Esophagus squamous epithelium (tissue), 4 donors: ENCODE results near the gene NXPE3.

ENCODE experiments used
- POLR2A ChIP-seq, 4 donors: fragments of 450-650 bp; IDR thresholded peaks; one replicate each; pipeline ENCODE4 v1.6.1; 2017; ENCODE audit warnings: antibody characterized with exemption in 4 of 4, mild to moderate bottlenecking in 4 of 4, moderate library complexity in 3 of 4
- TF ChIP-seq, protein P1 (sequence below), 6 experiments: fragments of 450-650 bp in 4 of 6; fragments of 200-600 bp in 2 of 6; sonication (generic) in 2 of 6; IDR thresholded peaks; one replicate each; pipeline ENCODE4 v1.5.1; 2016 to 2019; ENCODE audit warnings: antibody characterized with exemption in 6 of 6, mild to moderate bottlenecking in 4 of 6, moderate library complexity in 4 of 6

DNA sequence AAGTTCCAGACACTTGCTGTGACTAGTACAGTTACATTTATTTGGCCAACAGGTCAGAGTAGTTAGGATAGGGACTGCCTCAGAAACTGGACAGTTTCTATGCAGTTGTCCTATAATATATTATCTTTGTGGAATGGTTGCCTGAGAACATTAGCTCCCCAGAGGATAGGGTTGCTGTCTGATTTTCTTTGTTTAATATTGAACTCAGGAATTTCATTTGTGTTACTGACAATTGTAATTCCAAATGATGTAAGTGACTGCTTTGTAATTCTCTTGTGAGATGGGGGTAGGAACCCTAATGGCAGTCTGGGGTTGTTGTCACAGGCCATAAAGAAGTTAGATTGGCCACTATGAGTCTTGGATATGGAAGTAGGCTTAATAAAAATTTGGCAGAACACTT is 2.2 kb downstream of the NXPE3 start:
- no peak for TF ChIP-seq POLR2A (IDR thresholded peaks at IDR 0.05)
- TF ChIP-seq, protein P1, sequence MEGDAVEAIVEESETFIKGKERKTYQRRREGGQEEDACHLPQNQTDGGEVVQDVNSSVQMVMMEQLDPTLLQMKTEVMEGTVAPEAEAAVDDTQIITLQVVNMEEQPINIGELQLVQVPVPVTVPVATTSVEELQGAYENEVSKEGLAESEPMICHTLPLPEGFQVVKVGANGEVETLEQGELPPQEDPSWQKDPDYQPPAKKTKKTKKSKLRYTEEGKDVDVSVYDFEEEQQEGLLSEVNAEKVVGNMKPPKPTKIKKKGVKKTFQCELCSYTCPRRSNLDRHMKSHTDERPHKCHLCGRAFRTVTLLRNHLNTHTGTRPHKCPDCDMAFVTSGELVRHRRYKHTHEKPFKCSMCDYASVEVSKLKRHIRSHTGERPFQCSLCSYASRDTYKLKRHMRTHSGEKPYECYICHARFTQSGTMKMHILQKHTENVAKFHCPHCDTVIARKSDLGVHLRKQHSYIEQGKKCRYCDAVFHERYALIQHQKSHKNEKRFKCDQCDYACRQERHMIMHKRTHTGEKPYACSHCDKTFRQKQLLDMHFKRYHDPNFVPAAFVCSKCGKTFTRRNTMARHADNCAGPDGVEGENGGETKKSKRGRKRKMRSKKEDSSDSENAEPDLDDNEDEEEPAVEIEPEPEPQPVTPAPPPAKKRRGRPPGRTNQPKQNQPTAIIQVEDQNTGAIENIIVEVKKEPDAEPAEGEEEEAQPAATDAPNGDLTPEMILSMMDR (IDR thresholded peaks at IDR 0.05): no peak
